SH-SY5Y (cell line): ENCODE data around the gene NOL4L.

Experiments
- GATA2 ChIP-seq: IDR thresholded peaks from 2 replicates; pipeline ENCODE4 v1.6.1; 2011; ENCODE audit warnings: mild to moderate bottlenecking, low read depth, low read length
- GATA3 ChIP-seq: IDR thresholded peaks from 2 replicates; pipeline ENCODE4 v1.6.1; 2011; ENCODE audit warnings: low read depth, mild to moderate bottlenecking, low read length, moderate library complexity

DNA sequence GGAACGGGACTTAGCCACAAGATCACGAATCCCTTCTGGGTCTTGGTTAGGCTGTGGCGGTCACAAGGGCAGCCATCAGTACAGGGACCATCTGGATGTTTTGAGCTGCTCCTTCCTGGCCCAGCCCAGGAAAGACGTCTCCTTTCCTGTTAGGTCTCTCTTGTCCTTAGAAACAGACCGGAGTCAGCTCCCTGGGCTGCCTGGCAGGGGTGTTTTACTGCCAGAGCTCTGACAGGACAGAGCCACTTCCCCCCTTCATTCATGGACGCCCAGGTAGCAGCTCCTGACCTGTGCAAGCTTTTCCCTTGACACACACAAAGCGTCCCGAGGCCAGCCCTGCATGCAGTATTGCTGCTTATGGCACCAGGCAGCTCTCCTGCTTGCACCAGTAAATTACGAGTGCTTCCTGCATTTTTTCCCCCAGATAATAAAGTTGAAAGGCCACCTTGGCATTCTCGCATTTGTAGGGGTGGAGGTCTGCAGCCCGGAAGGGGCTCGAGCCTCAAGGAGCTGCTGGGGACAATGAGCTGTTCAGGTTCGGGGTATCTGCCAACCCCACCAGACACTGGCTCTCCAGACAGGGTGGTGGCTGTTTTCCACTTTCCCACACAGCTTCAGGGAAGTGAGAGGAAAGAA, 87.4 kb downstream of the NOL4L start:
- TF ChIP-seq GATA2 (no peak), GATA3 (no peak)
